Liver (tissue), 9 donors: ENCODE data around the gene PCBD1. TPM values are rescaled to one million over a fixed set of nuclear protein-coding genes. Genes with fewer than 3 reads are reported as not detected.

Experiments used
- DNase-seq: peaks from one replicate; pipeline ENCODE4 v3.0.0-alpha.2; 2017; ENCODE audit warnings: low spot score
- H3K27ac ChIP-seq, 2 donors: one replicate each; pipeline ENCODE4 v1.7.0; 2013; ENCODE audit warnings: inconsistent platforms in 2 of 2, low read length in 2 of 2, control low read depth in 1 of 2, low read depth in 1 of 2, mild to moderate bottlenecking in 1 of 2
- H3K27me3 ChIP-seq, 4 donors: one replicate each; pipeline versions ENCODE4 v1.6.1 to v1.7.0; 2013; ENCODE audit warnings: low read length in 3 of 4, inconsistent platforms in 1 of 4, mild to moderate bottlenecking in 1 of 4, moderate library complexity in 1 of 4; ENCODE audit not compliant: control insufficient read depth in 4 of 4, insufficient read depth in 4 of 4
- H3K36me3 ChIP-seq, 4 donors: one replicate each; pipeline versions ENCODE4 v1.6.1 to v1.7.0; 2013; ENCODE audit warnings: low read length in 3 of 4, mild to moderate bottlenecking in 3 of 4, low read depth in 1 of 4, moderate library complexity in 1 of 4; ENCODE audit not compliant: control insufficient read depth in 4 of 4, insufficient read depth in 3 of 4
- H3K4me1 ChIP-seq, 4 donors: one replicate each; pipeline versions ENCODE4 v1.6.1 to v1.7.0; 2013; ENCODE audit warnings: low read length in 3 of 4, mild to moderate bottlenecking in 3 of 4, moderate library complexity in 1 of 4; ENCODE audit not compliant: control insufficient read depth in 4 of 4, insufficient read depth in 4 of 4
- H3K4me3 ChIP-seq, 3 donors: one replicate each; pipeline versions ENCODE4 v1.6.1 to v1.7.0; 2013; ENCODE audit warnings: low read length in 3 of 3, control low read depth in 1 of 3, low read depth in 1 of 3, mild to moderate bottlenecking in 1 of 3
- H3K9ac ChIP-seq, 2 donors: one replicate each; pipeline ENCODE4 v1.7.0; 2013; ENCODE audit warnings: low read length in 2 of 2, mild to moderate bottlenecking in 2 of 2, moderate library complexity in 2 of 2, control low read depth in 1 of 2, low read depth in 1 of 2
- H3K9me3 ChIP-seq, 4 donors: one replicate each; pipeline versions ENCODE4 v1.6.1 to v1.7.0; 2013; ENCODE audit warnings: low read length in 3 of 4; ENCODE audit not compliant: control insufficient read depth in 4 of 4
- ATF3 ChIP-seq: IDR thresholded peaks from 2 replicates; pipeline ENCODE4 v1.6.1; 2016; ENCODE audit warnings: antibody characterized with exemption
- CTCF ChIP-seq: fragments of 150-350 bp; IDR thresholded peaks from 2 replicates; pipeline ENCODE4 v1.5.1; 2017; ENCODE audit warnings: improper control_type of control experiment, low read depth, low read length; ENCODE audit not compliant: missing input control
- EGR1 ChIP-seq, 2 donors: IDR thresholded peaks; 2 replicates each; pipeline ENCODE4 v1.6.1; 2016 to 2018; ENCODE audit warnings: antibody characterized with exemption in 2 of 2, low read depth in 2 of 2
- FOXA1 ChIP-seq: IDR thresholded peaks from 2 replicates; pipeline ENCODE4 v1.6.1; 2016; ENCODE audit warnings: antibody characterized with exemption
- FOXA2 ChIP-seq: IDR thresholded peaks from 2 replicates; pipeline ENCODE4 v1.6.1; 2016; ENCODE audit warnings: antibody characterized with exemption
- GABPA ChIP-seq, 2 donors: IDR thresholded peaks in 1 of 2; conservative IDR thresholded peaks in 1 of 2; 2 replicates each; pipeline ENCODE4 v1.6.1; 2016; ENCODE audit warnings: antibody characterized with exemption in 2 of 2, mild to moderate bottlenecking in 1 of 2, moderate library complexity in 1 of 2
- HNF4A ChIP-seq, 2 donors: conservative IDR thresholded peaks; 2 replicates each; pipeline ENCODE4 v1.6.1; 2016; ENCODE audit warnings: antibody characterized with exemption in 2 of 2, mild to moderate bottlenecking in 2 of 2
- HNF4G ChIP-seq: IDR thresholded peaks from 2 replicates; pipeline ENCODE4 v1.6.1; 2016; ENCODE audit warnings: antibody characterized with exemption
- JUND ChIP-seq, 2 donors: IDR thresholded peaks; 2 replicates each; pipeline ENCODE4 v1.6.1; 2016; ENCODE audit warnings: antibody characterized with exemption in 2 of 2
- NR2F2 ChIP-seq: IDR thresholded peaks from 2 replicates; pipeline ENCODE4 v1.6.1; 2016; ENCODE audit warnings: antibody characterized with exemption
- RAD21 ChIP-seq, 2 donors: IDR thresholded peaks; 2 replicates each; pipeline ENCODE4 v1.6.1; 2016; ENCODE audit warnings: antibody characterized with exemption in 2 of 2, mild to moderate bottlenecking in 2 of 2
- RXRA ChIP-seq, 2 donors: IDR thresholded peaks; 2 replicates each; pipeline ENCODE4 v1.6.1; 2017 to 2018; ENCODE audit warnings: antibody characterized with exemption in 2 of 2, mild to moderate bottlenecking in 1 of 2
- SP1 ChIP-seq: IDR thresholded peaks from 2 replicates; pipeline ENCODE4 v1.6.1; 2018; ENCODE audit warnings: antibody characterized with exemption, mild to moderate bottlenecking
- TAF1 ChIP-seq: conservative IDR thresholded peaks from 2 replicates; pipeline ENCODE4 v1.6.1; 2016; ENCODE audit warnings: antibody characterized with exemption, mild to moderate bottlenecking
- YY1 ChIP-seq: IDR thresholded peaks from 2 replicates; pipeline ENCODE4 v1.6.1; 2016; ENCODE audit warnings: antibody characterized with exemption, mild to moderate bottlenecking
- WGBS: extraction: QIAGEN DNeasy Blood & Tissue Kit; methylation state at CpG from one replicate; pipeline ENCODE4 v1.1.7; 2013; 5-methylcytosine and 5-hydroxymethylcytosine counted together
- polyA plus RNA-seq, 2 donors: library from polyadenylated mRNA; stranded (reverse) in 1 of 2; unstranded in 1 of 2; fragments of 200-250 nt in 1 of 2; fragments of >200 nt in 1 of 2; fragmentation: Nextera tagmentation in 1 of 2; extraction: Ambion mirVana in 1 of 2; gene quantifications; one replicate each; pipeline versions ENCODE4 v1.2.1 to v1.2.3, GENCODE V29; 2013 to 2015
- total RNA-seq, 2 donors: library from RNA; depleted of rRNA; stranded (reverse); fragments of >200 nt; gene quantifications; one replicate each; pipeline ENCODE4 v1.2.3, GENCODE V29; 2014
- TF ChIP-seq, protein P1 (sequence below): IDR thresholded peaks from 2 replicates; pipeline ENCODE4 v1.6.1; 2016; ENCODE audit warnings: antibody characterized with exemption
- TF ChIP-seq, protein P2 (sequence below): IDR thresholded peaks from 2 replicates; pipeline ENCODE4 v1.6.1; 2016; ENCODE audit warnings: antibody characterized with exemption, mild to moderate bottlenecking
- TF ChIP-seq, protein P3 (sequence below): IDR thresholded peaks from 2 replicates; pipeline ENCODE4 v1.6.1; 2016; ENCODE audit warnings: antibody characterized with exemption
- donor health status: healthy.
- donor health status: healthy.
- donor health status: healthy.
- donor health status: healthy.
- donor health status: healthy.

Gene PCBD1
- total and polyA plus RNA-seq, 4 donors: 72.0 to 458 (median 171) TPM

- TF ChIP-seq RAD21 (IDR thresholded peaks at IDR 0.05) (no peak), FOXA1 (no peak), GABPA (IDR thresholded peaks at IDR 0.05 in 1 of 2, conservative IDR thresholded peaks at IDR 0.05 in 1 of 2) (no peak), HNF4A (conservative IDR thresholded peaks at IDR 0.05) (no peak), HNF4G (no peak), SP1 (no peak), RXRA (IDR thresholded peaks at IDR 0.05) (no peak), NR2F2 (no peak), FOXA2 (no peak)
- TF ChIP-seq, protein P1, sequence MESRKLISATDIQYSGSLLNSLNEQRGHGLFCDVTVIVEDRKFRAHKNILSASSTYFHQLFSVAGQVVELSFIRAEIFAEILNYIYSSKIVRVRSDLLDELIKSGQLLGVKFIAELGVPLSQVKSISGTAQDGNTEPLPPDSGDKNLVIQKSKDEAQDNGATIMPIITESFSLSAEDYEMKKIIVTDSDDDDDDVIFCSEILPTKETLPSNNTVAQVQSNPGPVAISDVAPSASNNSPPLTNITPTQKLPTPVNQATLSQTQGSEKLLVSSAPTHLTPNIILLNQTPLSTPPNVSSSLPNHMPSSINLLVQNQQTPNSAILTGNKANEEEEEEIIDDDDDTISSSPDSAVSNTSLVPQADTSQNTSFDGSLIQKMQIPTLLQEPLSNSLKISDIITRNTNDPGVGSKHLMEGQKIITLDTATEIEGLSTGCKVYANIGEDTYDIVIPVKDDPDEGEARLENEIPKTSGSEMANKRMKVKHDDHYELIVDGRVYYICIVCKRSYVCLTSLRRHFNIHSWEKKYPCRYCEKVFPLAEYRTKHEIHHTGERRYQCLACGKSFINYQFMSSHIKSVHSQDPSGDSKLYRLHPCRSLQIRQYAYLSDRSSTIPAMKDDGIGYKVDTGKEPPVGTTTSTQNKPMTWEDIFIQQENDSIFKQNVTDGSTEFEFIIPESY: no peak
- TF ChIP-seq, protein P2, sequence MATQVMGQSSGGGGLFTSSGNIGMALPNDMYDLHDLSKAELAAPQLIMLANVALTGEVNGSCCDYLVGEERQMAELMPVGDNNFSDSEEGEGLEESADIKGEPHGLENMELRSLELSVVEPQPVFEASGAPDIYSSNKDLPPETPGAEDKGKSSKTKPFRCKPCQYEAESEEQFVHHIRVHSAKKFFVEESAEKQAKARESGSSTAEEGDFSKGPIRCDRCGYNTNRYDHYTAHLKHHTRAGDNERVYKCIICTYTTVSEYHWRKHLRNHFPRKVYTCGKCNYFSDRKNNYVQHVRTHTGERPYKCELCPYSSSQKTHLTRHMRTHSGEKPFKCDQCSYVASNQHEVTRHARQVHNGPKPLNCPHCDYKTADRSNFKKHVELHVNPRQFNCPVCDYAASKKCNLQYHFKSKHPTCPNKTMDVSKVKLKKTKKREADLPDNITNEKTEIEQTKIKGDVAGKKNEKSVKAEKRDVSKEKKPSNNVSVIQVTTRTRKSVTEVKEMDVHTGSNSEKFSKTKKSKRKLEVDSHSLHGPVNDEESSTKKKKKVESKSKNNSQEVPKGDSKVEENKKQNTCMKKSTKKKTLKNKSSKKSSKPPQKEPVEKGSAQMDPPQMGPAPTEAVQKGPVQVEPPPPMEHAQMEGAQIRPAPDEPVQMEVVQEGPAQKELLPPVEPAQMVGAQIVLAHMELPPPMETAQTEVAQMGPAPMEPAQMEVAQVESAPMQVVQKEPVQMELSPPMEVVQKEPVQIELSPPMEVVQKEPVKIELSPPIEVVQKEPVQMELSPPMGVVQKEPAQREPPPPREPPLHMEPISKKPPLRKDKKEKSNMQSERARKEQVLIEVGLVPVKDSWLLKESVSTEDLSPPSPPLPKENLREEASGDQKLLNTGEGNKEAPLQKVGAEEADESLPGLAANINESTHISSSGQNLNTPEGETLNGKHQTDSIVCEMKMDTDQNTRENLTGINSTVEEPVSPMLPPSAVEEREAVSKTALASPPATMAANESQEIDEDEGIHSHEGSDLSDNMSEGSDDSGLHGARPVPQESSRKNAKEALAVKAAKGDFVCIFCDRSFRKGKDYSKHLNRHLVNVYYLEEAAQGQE: no peak
- H3K9me3 ChIP-seq: no peaks in the 10 kb centered on the region
- peaks cover 0 to 7% (median 2%) of the 10 kb centered on the region in 4 donors for H3K36me3 ChIP-seq
- DNase-seq: no peak
- peaks cover 3 to 50% (median 39%) of the 10 kb centered on the region in 4 donors for H3K4me1 ChIP-seq
- no peaks in the 10 kb centered on the region for H3K27me3 ChIP-seq
- no peak overlapping the region for H3K27ac ChIP-seq
- no peak overlapping the region for H3K9ac ChIP-seq
- H3K4me3 ChIP-seq: no peak overlapping the region
- WGBS: 49% methylated on average over 3 of the region's 3 CpGs
Observed at GRCh38 chr10:70850097-70850496, 38.3 kb downstream of the PCBD1 start.

GRCh38 chr10:70849582-70850016 is 38.8 kb downstream of the PCBD1 start:
- 79% methylated on average over 2 of the region's 2 CpGs for WGBS
- TF ChIP-seq, protein P3, sequence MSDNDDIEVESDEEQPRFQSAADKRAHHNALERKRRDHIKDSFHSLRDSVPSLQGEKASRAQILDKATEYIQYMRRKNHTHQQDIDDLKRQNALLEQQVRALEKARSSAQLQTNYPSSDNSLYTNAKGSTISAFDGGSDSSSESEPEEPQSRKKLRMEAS: no peak
- TF ChIP-seq YY1 (no peak), ATF3 (no peak), EGR1 (IDR thresholded peaks at IDR 0.05; ENCODE audit: low read depth in 2 of 2) (no peak), NR2F2 (no peak), HNF4A (conservative IDR thresholded peaks at IDR 0.05) (no peak), CTCF (no peak), FOXA1 (no peak), GABPA (IDR thresholded peaks at IDR 0.05 in 1 of 2, conservative IDR thresholded peaks at IDR 0.05 in 1 of 2) (no peak), SP1 (no peak), RAD21 (IDR thresholded peaks at IDR 0.05) (no peak), JUND (IDR thresholded peaks at IDR 0.05) (no peak), HNF4G (no peak), TAF1 (no peak), RXRA (IDR thresholded peaks at IDR 0.05) (no peak), FOXA2 (no peak)
- TF ChIP-seq, protein P1: no peak
- TF ChIP-seq, protein P2: no peak
- no peak overlapping the region for H3K9ac ChIP-seq
- H3K4me3 ChIP-seq: no peak overlapping the region
- H3K27ac ChIP-seq: no peak overlapping the region
- peaks cover 3 to 48% (median 39%) of the 10 kb centered on the region in 4 donors for H3K4me1 ChIP-seq
- H3K9me3 ChIP-seq: no peaks in the 10 kb centered on the region
- no peaks in the 10 kb centered on the region for H3K27me3 ChIP-seq
- peaks cover 0 to 5% (median 2%) of the 10 kb centered on the region in 4 donors for H3K36me3 ChIP-seq
- DNase-seq: no peak
